SHP77 treated with DMSO at 0.1 percent for 48 hours (cell line): Measurements from ENCODE around the gene FAM168B.

Experiments used
- DNase-seq: peaks from one replicate; lab custom pipeline; 2025; lab: John Stamatoyannopoulos, UW

FAM168B gene

GRCh38 chr2:131039908-131040660, 53.2 kb downstream of the FAM168B start:
- no peak for DNase-seq

- DNase-seq, result no peak
Measured at GRCh38 chr2:131039535-131039907, 53.7 kb downstream of the FAM168B start.

GRCh38 chr2:131039101-131039440, 54.2 kb downstream of the FAM168B start:
- DNase-seq, result no peak

- no peak for DNase-seq
Measured at GRCh38 chr2:131038258-131039100, 54.8 kb downstream of the FAM168B start.

DNA sequence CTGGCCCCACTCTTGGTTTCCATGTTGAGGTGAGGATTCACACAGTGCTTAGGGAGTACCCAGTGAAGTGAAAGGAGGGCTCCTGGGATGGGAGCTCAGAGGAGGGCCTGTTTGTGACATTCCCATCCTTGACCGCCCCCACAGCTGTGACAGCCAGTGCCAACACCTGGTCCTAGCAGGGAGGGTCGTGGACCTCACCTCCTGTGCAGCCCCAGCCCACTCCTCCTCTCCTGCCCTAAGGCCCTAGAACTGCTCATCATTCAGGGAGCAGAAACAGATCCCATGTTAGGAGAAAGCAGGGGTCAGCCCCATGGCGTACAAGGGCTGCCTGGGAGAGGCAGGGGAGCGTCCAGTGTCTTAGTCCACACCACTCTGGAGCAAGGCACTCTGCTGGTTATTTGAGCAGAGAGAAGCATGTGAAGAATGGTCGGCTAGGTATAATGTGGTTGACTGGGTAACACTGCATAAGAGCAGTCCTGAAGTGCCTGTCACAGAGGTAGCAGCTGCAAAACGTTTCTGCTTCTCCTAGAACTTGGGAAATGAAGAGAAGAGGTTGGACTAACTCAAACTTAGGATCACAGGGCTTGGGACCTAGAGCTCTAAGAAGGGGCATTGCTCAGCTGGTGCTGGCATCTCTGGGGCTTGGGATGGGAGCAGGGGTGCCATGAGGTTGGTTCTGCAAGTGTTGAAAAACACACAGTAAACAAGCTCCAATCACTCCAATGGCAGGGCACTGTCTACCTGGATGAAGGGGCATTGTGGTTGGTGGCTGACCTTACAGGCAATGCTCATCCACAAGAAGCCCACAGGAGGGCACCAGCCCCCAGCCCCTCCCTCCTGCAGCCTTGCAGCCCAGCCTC, 55.6 kb downstream of the FAM168B start:
- no peak for DNase-seq

DNA sequence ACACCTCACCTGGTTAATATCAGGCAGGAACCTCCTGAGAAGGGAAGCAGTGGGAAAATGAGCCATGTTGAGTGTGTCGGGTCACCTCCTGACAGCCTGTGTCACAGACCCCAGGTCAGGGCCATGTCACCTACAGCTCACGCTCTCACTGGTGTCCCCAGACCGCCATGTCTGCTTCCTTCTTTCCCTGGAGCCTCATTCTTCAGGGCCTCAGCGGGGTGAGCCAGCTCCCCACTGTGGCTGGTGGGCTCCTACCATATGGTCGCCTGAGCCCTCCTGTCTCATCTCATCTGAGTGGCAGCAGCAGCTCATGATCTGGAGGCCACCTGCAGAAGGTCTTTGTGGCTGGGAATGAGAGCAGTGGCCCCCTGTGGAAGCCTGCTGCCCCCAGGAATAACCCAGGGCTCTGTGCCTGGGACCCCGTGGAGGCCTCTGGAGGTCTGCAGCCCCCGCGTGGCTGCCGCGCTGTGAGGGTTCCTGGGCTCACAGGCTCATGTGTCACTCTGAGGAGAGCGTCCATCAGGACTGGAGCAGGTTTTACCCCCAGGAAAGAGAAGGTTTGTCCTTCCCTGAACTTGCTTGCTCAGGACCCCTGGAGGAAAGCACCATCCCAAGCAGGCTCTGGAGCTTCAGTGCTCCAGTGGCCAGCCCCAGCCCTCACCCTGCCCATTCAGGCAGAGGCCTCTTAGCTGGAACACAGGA, 56.4 kb downstream of the FAM168B start:
- no peak for DNase-seq

DNA sequence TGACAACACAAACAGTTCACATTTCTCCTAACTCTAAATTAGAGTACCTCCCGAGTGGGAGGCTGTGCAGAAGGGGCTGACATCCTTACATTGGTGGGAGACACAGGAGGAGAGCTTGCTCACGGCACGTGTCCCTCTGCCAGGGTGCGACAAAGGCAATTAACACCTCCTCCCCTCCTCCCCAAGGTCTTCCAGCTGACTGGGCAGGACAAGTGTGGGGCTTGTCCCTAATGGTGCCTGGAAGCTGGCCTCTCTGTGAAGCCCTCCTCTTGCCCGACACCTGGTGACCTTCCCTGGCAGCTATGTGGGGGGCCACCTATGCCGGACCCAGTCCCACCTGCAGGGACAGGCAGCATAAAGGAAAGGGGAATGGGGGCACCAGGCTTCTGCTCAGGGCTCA, 57.0 kb downstream of the FAM168B start:
- no peak for DNase-seq

- no peak for DNase-seq
Measured at GRCh38 chr2:131035826-131036231, 57.4 kb downstream of the FAM168B start.

- no peak for DNase-seq
Measured at GRCh38 chr2:131035112-131035825, 58.0 kb downstream of the FAM168B start.

GRCh38 chr2:131034122-131035051, 58.9 kb downstream of the FAM168B start:
- no peak for DNase-seq

DNA sequence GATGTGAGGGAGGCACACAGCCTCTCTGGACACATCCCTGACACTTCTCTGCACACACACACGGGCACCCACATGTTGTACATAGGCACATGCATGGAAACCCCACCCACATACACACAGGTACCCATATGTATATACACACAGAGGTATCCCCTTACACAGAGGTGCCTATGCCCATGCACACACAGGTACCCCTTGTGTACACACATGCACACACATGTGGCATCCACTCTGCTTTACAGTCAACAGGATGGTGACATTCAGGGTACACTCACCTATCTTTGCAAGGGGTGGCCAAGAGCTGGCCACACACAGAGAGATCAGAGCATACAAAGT, 59.5 kb downstream of the FAM168B start:
- no peak for DNase-seq

- DNase-seq, result no peak
Measured at GRCh38 chr2:131032393-131032836, 60.8 kb downstream of the FAM168B start.

DNA sequence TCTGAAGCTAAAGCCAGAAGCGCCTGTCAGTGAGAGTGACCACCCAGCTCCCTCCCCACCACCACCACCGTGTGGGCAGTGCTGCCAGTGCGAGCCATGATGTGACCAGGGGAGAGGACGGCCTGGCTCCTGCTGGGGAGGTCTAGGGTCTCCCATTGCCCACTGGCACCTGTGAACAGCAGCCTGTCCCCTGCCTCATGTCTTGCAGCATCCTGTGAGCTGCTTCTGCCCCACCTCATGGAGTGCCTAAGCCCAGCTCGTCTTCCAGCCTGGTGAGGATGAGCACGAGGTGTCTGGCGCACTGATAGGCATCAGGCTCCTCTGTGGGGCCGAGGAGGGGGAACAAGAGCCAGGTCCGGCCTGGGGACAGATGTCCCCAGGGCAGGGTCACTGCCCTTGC, 61.4 kb downstream of the FAM168B start:
- DNase-seq, result no peak

DNA sequence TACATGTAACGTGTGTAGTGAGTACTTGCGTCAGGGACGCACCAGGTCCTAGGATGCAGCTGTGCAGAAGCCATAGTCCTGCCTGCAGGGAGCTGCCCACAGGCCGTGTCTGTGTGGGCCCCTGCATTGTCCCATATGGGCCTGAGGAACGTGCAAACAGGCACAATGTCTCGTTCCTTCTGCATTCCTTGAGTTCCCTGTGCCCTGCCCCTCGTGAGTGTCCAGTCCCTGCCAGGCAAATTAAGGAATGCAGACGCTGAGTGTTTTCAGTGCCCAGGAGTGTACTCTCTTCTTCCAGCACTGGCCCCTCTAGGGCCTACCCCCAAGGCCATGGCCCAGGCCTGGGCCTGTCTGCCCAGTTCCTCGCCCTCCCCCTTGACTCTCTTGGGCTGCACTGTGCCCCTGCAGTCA, 61.8 kb downstream of the FAM168B start:
- no peak for DNase-seq

DNA sequence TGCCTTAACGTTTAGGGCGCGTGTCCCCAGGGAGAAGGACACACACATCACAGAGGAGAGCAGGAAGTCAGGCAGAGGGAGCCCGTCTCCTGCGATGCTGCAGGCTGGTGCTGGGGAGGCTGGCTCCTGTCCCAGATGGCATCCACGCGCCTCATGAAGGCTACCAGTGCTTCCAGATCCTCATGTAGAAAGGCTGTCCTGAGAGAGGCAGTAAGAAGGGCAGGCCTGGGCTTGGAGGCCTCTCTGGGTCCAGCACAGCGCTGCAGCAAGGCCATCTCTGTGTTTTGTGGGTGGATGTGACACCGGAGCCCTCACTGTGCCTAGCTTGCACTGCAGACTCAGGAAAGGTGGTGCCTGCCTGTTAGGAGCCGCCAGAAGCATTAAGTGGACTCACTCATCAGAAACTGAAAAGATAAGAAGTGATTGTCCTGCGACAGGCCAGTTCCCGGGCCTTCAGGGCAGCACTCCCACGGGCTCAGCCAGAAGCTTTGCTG, 62.7 kb downstream of the FAM168B start:
- no peak for DNase-seq

DNA sequence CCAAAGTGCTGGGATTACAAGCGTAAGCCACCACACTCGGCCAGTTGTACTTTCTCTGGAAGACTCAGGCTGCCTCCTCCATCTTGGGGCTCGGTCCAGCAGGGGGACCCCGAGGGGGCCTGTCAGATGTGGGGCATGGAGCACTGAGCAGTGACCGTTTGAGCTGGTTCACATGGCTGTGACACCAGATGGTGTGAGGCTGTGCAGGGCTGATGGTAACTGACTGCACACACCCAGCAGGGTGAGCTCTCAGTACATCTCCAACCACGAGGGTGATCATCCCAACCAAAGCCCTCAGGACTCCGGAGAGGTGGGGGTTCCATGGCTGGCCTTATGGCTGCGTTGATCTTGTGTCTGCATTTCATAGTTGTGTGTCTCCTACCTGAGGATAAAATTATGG, 63.4 kb downstream of the FAM168B start:
- DNase-seq, result no peak

DNA sequence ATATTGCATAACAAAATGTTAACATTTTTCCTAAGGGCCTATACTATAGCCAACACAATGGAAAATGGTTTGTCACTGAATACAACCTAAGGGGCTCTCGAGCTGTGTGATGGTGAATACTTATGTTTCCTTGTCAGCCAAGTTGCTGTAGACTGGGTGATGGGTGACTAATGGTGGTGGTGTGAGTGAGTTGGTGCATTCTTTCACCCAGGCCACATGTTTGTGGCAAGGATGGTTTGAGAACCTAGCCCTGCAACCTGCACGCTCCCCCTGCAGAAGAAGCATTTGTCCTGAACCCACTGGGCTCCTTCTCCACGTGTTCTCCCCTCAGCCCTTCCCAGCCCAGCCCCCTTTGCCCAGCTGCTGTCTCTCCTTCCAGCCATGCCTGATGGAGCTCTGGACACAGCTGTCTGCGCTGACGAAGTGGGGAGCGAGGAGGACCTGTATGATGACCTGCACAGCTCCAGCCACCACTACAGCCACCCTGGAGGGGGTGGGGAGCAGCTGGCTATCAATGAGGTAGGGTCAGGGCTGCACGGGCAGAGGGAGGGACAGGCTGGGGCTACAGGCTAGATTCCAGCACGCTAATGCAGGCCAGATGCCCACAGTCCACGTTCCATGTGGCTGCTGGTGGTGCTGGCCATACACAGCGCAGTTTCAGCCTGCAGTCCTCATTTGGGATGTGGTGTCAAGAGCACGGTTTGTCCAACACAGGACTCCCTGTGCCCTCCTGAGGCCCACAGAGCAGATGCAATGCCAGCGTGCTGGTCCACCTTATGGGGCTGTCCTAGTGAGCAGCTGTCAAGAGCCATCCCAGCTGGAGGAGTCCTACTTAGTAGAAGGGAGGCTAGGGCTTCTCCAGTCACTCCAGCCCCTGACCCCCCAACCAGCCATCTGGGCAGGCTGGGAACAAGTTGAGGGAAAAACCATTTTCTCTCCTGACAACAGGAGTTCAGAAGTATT, 65.4 kb downstream of the FAM168B start:
- DNase-seq, result no peak

DNA sequence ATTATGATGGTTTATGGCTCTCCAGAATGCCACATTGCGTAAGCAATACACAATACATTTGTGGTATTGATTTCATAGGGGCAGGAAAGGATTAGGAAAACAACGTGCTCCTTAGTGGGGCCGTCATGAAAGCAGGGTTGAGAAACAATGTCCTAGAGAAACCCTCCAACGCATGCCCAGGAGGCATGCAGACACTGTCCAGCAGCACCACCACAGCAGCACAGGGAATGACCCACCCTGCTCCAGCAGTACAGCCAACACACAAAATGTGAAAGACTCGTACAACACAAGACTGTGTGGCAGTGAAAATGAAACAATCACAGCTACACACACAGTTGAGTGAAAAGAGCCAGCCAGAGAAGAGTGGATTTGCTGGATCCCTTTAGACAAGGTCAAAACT, 66.3 kb downstream of the FAM168B start:
- no peak for DNase-seq

DNA sequence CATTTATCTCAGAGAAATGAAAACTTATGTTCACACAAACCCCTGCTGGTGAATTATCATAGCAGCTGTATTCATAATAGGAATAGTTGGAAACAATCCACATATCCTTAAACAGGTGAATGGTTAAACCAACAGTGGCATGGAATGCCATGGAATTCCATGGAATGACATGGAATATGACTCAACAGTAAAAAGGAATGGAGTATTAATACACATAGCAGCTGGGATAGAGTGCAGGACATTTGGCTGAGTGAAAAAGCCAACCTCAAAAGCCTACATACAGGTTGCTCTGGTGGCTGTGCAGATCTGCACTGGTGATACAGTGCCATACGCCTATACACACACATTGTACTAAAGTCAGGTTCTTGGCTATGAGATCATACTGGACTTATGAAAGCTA, 69.5 kb downstream of the FAM168B start:
- no peak for DNase-seq
